Central memory CD8-positive, alpha-beta T cell (primary cell): ENCODE measurements around the gene CNKSR1.

Source experiments
- ATAC-seq: fragments of 150-1000 bp; cut with Tn5 transposase; replicated peaks from 2 replicates; pipeline ENCODE4 v1.10.0; 2022; ENCODE audit warnings: mild to moderate bottlenecking, moderate FRiP score, moderate number of reproducible peaks; ENCODE audit not compliant: poor library complexity, severe bottlenecking; ENCODE audit errors: extremely low read depth
- DNase-seq, 2 donors: peaks; one replicate each; pipeline ENCODE4 v3.0.0; 2021; ENCODE audit warnings: low spot score in 2 of 2
- H3K27ac Mint-ChIP-seq: one replicate; pipeline ENCODE4 v1.8.0; 2022; ENCODE audit warnings: low read depth, mild to moderate bottlenecking, moderate library complexity, mixed read lengths
- H3K27me3 Mint-ChIP-seq: one replicate; pipeline ENCODE4 v1.8.0; 2022; ENCODE audit warnings: mixed read lengths
- H3K36me3 Mint-ChIP-seq: one replicate; pipeline ENCODE4 v1.8.0; 2022; ENCODE audit warnings: mild to moderate bottlenecking, moderate library complexity, mixed read lengths; ENCODE audit not compliant: insufficient read depth
- H3K4me1 Mint-ChIP-seq: one replicate; pipeline ENCODE4 v1.8.0; 2022; ENCODE audit warnings: mixed read lengths
- H3K4me3 Mint-ChIP-seq: one replicate; pipeline ENCODE4 v1.8.0; 2022; ENCODE audit warnings: mild to moderate bottlenecking, moderate library complexity, mixed read lengths
- H3K9me3 Mint-ChIP-seq: one replicate; pipeline ENCODE4 v1.8.0; 2022; ENCODE audit warnings: mixed read lengths

CNKSR1 gene

GRCh38 chr1:26233903-26234643 lies 56.8 kb downstream of the CNKSR1 start, which contains the start of gene CEP85:
Gene CEP85 (plus strand): TSS chr1:26234200. CDS start chr1:26239784, 5,584 bp downstream.
- Mint-ChIP-seq H3K9me3 (no peaks in the 10 kb centered on the region), H3K4me1 (peaks cover 36% of the 10 kb centered on the region), H3K36me3 (peaks cover 9% of the 10 kb centered on the region), H3K27ac (peak within 1 kb of the TSS; percentile 88), H3K4me3 (peak within 1 kb of the TSS; percentile 94), H3K27me3 (no peaks in the 10 kb centered on the region)
- DNase-seq (peak; percentile 97 to 98), ATAC-seq (peak; percentile 93)

- H3K27ac Mint-ChIP-seq, result peak overlapping the region; percentile 88
- no peak for DNase-seq
- H3K9me3 Mint-ChIP-seq, result no peaks in the 10 kb centered on the region
- H3K4me1 Mint-ChIP-seq, result peaks cover 36% of the 10 kb centered on the region
- H3K27me3 Mint-ChIP-seq, result no peaks in the 10 kb centered on the region
- no peak for ATAC-seq
- peak overlapping the region; percentile 94 for H3K4me3 Mint-ChIP-seq
- peaks cover 9% of the 10 kb centered on the region for H3K36me3 Mint-ChIP-seq
These were observed 57.5 kb downstream of the CNKSR1 start for GRCh38 chr1:26234644-26235370.

DNA sequence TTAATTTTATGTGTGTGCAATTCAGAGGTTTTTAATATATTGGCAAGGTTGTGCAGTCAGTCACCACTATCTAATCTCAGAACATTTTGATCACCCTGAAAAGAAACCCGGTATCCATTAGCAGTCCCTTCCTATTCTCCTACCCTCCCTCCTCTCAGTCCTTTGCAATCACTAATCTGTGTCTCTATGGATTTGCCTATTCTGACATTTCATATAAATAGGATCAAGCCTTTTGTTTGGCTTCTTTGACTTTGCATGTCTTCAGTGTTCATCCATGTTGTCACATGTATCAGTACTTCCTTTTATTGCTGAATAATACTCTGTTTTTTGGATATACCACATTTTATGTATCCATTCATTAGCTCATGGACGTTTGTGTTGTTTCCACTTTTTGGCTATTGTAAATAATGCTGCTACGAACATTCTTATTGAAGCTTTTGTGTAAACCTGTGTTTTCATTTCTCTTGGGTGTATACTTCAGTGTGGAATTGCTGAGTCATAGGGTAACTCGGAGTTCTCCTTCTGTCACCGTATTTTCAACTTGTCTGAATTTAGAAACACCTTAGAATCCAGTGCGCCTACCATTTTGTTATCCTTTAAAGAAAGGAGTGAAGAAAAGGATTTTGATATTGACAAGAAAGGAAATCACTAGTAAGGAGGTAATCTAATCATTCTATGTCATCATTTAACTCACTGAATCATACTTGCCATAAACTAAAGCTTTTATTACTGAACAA lies 60.1 kb downstream of the CNKSR1 start:
- Mint-ChIP-seq H3K36me3 (peaks cover 13% of the 10 kb centered on the region), H3K27ac (no peak overlapping the region), H3K4me3 (no peak overlapping the region), H3K27me3 (no peaks in the 10 kb centered on the region), H3K9me3 (no peaks in the 10 kb centered on the region), H3K4me1 (peaks cover 36% of the 10 kb centered on the region)
- DNase-seq, result no peak
- ATAC-seq, result no peak
